Smooth muscle cell of trachea (primary cell): ENCODE results near the gene SP2. TPM values are rescaled to one million over a fixed set of nuclear protein-coding genes. Genes with fewer than 3 reads are reported as not detected.

Source experiments
- total RNA-seq: library from RNA; depleted of rRNA; stranded (reverse); fragments of >200 nt; gene quantifications from 2 replicates; pipeline ENCODE4 v1.2.1, GENCODE V29; 2014

Gene SP2
- 1.6 and 1.8 TPM in 2 replicates for total RNA-seq

GRCh38 chr17:47895856-47896671 lies at the start of gene SP2:
Gene SP2 (plus strand): TSS chr17:47896236. CDS start chr17:47896287, 51 bp downstream.

GRCh38 chr17:47850692-47851573 lies 45.1 kb upstream of the SP2 start, which contains the start of gene SP6:
Gene SP6 (minus strand): TSS chr17:47851163. CDS start chr17:47848429, 2,734 bp downstream.

GRCh38 chr17:47941246-47942095 lies 45.4 kb downstream of the SP2 start, which contains the start of gene PNPO:
Gene PNPO (plus strand): TSS chr17:47941571. CDS start chr17:47941676, 105 bp downstream.

GRCh38 chr17:47957591-47958490 lies 61.8 kb downstream of the SP2 start, which contains the start of gene PRR15L:
Gene PRR15L (minus strand): TSS chr17:47957883. CDS start chr17:47953234, 4,649 bp downstream.

GRCh38 chr17:47970725-47971499 lies 74.9 kb downstream of the SP2 start, which contains the start of gene CDK5RAP3:
Gene CDK5RAP3 (plus strand): TSS chr17:47971113. CDS start chr17:47971147, 34 bp downstream.

Other genes starting within 250 kb of the SP2 start
- gene KPNB1, start 246.3 kb upstream of the SP2 start, total RNA-seq, result 470 and 508 TPM in 2 replicates
- gene TBKBP1, start 202.1 kb upstream of the SP2 start, total RNA-seq, result 9.6 and 17.7 TPM in 2 replicates
- gene TBX21, start 163.0 kb upstream of the SP2 start, total RNA-seq, result 0.15 TPM in 1 of 2 replicates, not detected in the other
- 7.6 and 13.2 TPM in 2 replicates for gene OSBPL7, start 74.4 kb upstream of the SP2 start, total RNA-seq
- 17.6 and 42.0 TPM in 2 replicates for gene MRPL10, start 64.7 kb upstream of the SP2 start, total RNA-seq
- under 0.01 and 0.15 TPM in 2 replicates for gene LRRC46, start 64.6 kb upstream of the SP2 start, total RNA-seq
- gene SCRN2, start 55.0 kb upstream of the SP2 start, total RNA-seq, result 51.9 and 53.8 TPM in 2 replicates
- under 0.01 and 0.17 TPM in 2 replicates for gene SP6, start 45.1 kb upstream of the SP2 start, total RNA-seq
- gene PNPO, start 45.3 kb downstream of the SP2 start, total RNA-seq, result 41.5 and 45.8 TPM in 2 replicates
- gene PRR15L, start 61.6 kb downstream of the SP2 start, total RNA-seq, result not detected in 2 replicates
- gene CDK5RAP3, start 74.9 kb downstream of the SP2 start, total RNA-seq, result 108 and 111 TPM in 2 replicates
- 56.3 and 61.9 TPM in 2 replicates for gene COPZ2, start 141.6 kb downstream of the SP2 start, total RNA-seq
- 106 and 166 TPM in 2 replicates for gene NFE2L1, start 152.1 kb downstream of the SP2 start, total RNA-seq
- 39.0 and 62.1 TPM in 2 replicates for gene CBX1, start 205.2 kb downstream of the SP2 start, total RNA-seq
- 10.3 and 14.2 TPM in 2 replicates for gene SNX11, start 211.5 kb downstream of the SP2 start, total RNA-seq